GM12864 (cell line): ENCODE measurements around the gene ENHO.

ENCODE experiments used
- DNase-seq: peaks from one replicate; pipeline ENCODE4 v3.0.0-alpha.2; 2011; ENCODE audit warnings: low read depth
- H3K4me3 ChIP-seq: 2 replicates; pipeline ENCODE4 v1.5.1; 2011; ENCODE audit warnings: mild to moderate bottlenecking, low read depth, low read length, control low read depth
- CTCF ChIP-seq: IDR thresholded peaks from 2 replicates; pipeline ENCODE4 v1.5.1; 2011; ENCODE audit warnings: low read depth, mild to moderate bottlenecking, moderate library complexity, low read length, control low read depth, inconsistent platforms; ENCODE audit errors: missing control alignments

Gene ENHO

GRCh38 chr9:34518896-34519295 is 3.9 kb downstream of the ENHO start:
- DNase-seq, result no peak
- TF ChIP-seq CTCF, result no peak
- no peak overlapping the region for H3K4me3 ChIP-seq

- H3K4me3 ChIP-seq, result no peak overlapping the region
- no peak for TF ChIP-seq CTCF
- no peak for DNase-seq
Observed at GRCh38 chr9:34518110-34518616, 4.6 kb downstream of the ENHO start.

- H3K4me3 ChIP-seq, result no peak overlapping the region
- DNase-seq, result no peak
- TF ChIP-seq CTCF, result no peak
Observed at GRCh38 chr9:34517185-34517584, 5.6 kb downstream of the ENHO start.

- DNase-seq, result no peak
- no peak overlapping the region for H3K4me3 ChIP-seq
- no peak for TF ChIP-seq CTCF
Observed at GRCh38 chr9:34515959-34516358, 6.8 kb downstream of the ENHO start.

GRCh38 chr9:34514816-34515215 is 8.0 kb downstream of the ENHO start:
- no peak overlapping the region for H3K4me3 ChIP-seq
- no peak for DNase-seq
- TF ChIP-seq CTCF, result no peak

GRCh38 chr9:34514401-34514800 is 8.4 kb downstream of the ENHO start:
- no peak for TF ChIP-seq CTCF
- DNase-seq, result no peak
- no peak overlapping the region for H3K4me3 ChIP-seq

- H3K4me3 ChIP-seq, result no peak overlapping the region
- no peak for DNase-seq
- TF ChIP-seq CTCF, result no peak
Observed at GRCh38 chr9:34513567-34514214, 9.1 kb downstream of the ENHO start.
